GM19328 (cell line): Measurements from ENCODE around the gene MMP24.

Experiments
- ATAC-seq: cut with Tn5 transposase; IDR thresholded peaks from one replicate; pipeline ENCODE4 v1.9.1; 2021; ENCODE audit warnings: mild to moderate bottlenecking, moderate library complexity; ENCODE audit not compliant: unreplicated experiment

The MMP24 gene

GRCh38 chr20:35277531-35278395 lies 51.3 kb downstream of the MMP24 start, which contains the start of gene MMP24OS:
Gene MMP24OS (minus strand): TSS chr20:35278122. CDS start chr20:35277929, 193 bp downstream.
- peak; percentile 82 for ATAC-seq

GRCh38 chr20:35279040-35279439 lies 52.5 kb downstream of the MMP24 start:
- no peak for ATAC-seq

- no peak for ATAC-seq
Observed at GRCh38 chr20:35279533-35280174, 53.2 kb downstream of the MMP24 start.

GRCh38 chr20:35280523-35280922 lies 54.0 kb downstream of the MMP24 start:
- ATAC-seq, result no peak

GRCh38 chr20:35281506-35282101 lies 55.1 kb downstream of the MMP24 start:
- ATAC-seq, result no peak

- no peak for ATAC-seq
Observed at GRCh38 chr20:35283441-35284266, 57.2 kb downstream of the MMP24 start.

GRCh38 chr20:35284267-35284991 lies 57.9 kb downstream of the MMP24 start, which contains the start of gene EIF6:
Gene EIF6 (minus strand): TSS chr20:35284772. CDS start chr20:35284487, 285 bp downstream.
- ATAC-seq, result peak; percentile 70

GRCh38 chr20:35284992-35285805 lies 58.7 kb downstream of the MMP24 start:
- no peak for ATAC-seq

- no peak for ATAC-seq
Observed at GRCh38 chr20:35285806-35286076, 59.3 kb downstream of the MMP24 start.

- ATAC-seq, result no peak
Observed at GRCh38 chr20:35286077-35286898, 59.8 kb downstream of the MMP24 start.

- ATAC-seq, result no peak
Observed at GRCh38 chr20:35286899-35287508, 60.5 kb downstream of the MMP24 start.

- no peak for ATAC-seq
Observed at GRCh38 chr20:35287509-35288324, 61.2 kb downstream of the MMP24 start.

GRCh38 chr20:35288325-35289060 lies 62.0 kb downstream of the MMP24 start:
- no peak for ATAC-seq

GRCh38 chr20:35290186-35290886 lies 63.8 kb downstream of the MMP24 start:
- ATAC-seq, result no peak

GRCh38 chr20:35290887-35291417 lies 64.5 kb downstream of the MMP24 start:
- no peak for ATAC-seq
